Ectodermal cell (in vitro differentiated cells): ENCODE results near the gene SLC35C1.

Experiments used
- H3K27ac ChIP-seq: 2 replicates; pipeline ENCODE4 v1.7.0; 2013; ENCODE audit warnings: mild to moderate bottlenecking, low read depth, low read length; ENCODE audit not compliant: insufficient read depth, poor library complexity, severe bottlenecking
- H3K27me3 ChIP-seq: 2 replicates; pipeline ENCODE4 v1.7.0; 2013; ENCODE audit warnings: mild to moderate bottlenecking, low read length; ENCODE audit not compliant: insufficient read depth, control insufficient read depth, poor library complexity, severe bottlenecking
- H3K36me3 ChIP-seq: one replicate; pipeline ENCODE4 v1.7.0; 2013; ENCODE audit warnings: low read length; ENCODE audit not compliant: control insufficient read depth, insufficient read depth
- H3K4me1 ChIP-seq: one replicate; pipeline ENCODE4 v1.7.0; 2013; ENCODE audit warnings: low read length; ENCODE audit not compliant: control insufficient read depth, insufficient read depth
- H3K4me3 ChIP-seq: 2 replicates; pipeline ENCODE4 v1.7.0; 2013; ENCODE audit warnings: low read depth, low read length, control low read depth; ENCODE audit not compliant: insufficient read depth
- H3K9me3 ChIP-seq: 2 replicates; pipeline ENCODE4 v1.7.0; 2013; ENCODE audit warnings: mild to moderate bottlenecking, low read length, moderate library complexity; ENCODE audit not compliant: control insufficient read depth
- WGBS, 2 experiments: methylation state at CpG; one replicate each; pipeline ENCODE4 v1.1.7; 2013; ENCODE audit warnings: missing lambda C conversion rate in 2 of 2; 5-methylcytosine and 5-hydroxymethylcytosine counted together

Gene SLC35C1

GRCh38 chr11:45810431-45811108 lies 5.6 kb downstream of the SLC35C1 start:
- H3K4me3 ChIP-seq: no peak overlapping the region
- peaks cover 4% of the 10 kb centered on the region for H3K36me3 ChIP-seq
- H3K27ac ChIP-seq: no peak overlapping the region
- no peaks in the 10 kb centered on the region for H3K9me3 ChIP-seq
- H3K4me1 ChIP-seq: peaks cover 6% of the 10 kb centered on the region
- no peaks in the 10 kb centered on the region for H3K27me3 ChIP-seq
- WGBS, 2 experiments: 95 to 97% methylated on average over 23 of the region's 23 CpGs

GRCh38 chr11:45811109-45811435 lies 6.1 kb downstream of the SLC35C1 start:
- Histone ChIP-seq H3K9me3 (no peaks in the 10 kb centered on the region), H3K4me1 (peaks cover 1% of the 10 kb centered on the region), H3K27ac (no peak overlapping the region), H3K4me3 (no peak overlapping the region), H3K36me3 (peaks cover 4% of the 10 kb centered on the region), H3K27me3 (no peaks in the 10 kb centered on the region)
- WGBS, 2 experiments: 93% methylated on average over 17 of the region's 17 CpGs

GRCh38 chr11:45811571-45812290 lies 6.8 kb downstream of the SLC35C1 start:
- peaks cover 4% of the 10 kb centered on the region for H3K36me3 ChIP-seq
- no peaks in the 10 kb centered on the region for H3K9me3 ChIP-seq
- no peaks in the 10 kb centered on the region for H3K27me3 ChIP-seq
- peaks cover 2% of the 10 kb centered on the region for H3K4me1 ChIP-seq
- H3K4me3 ChIP-seq: no peak overlapping the region
- WGBS, 2 experiments: 91 to 95% methylated on average over 8 of the region's 8 CpGs
- H3K27ac ChIP-seq: no peak overlapping the region

GRCh38 chr11:45812581-45813548 lies 7.9 kb downstream of the SLC35C1 start:
- peaks cover 4% of the 10 kb centered on the region for H3K36me3 ChIP-seq
- H3K27me3 ChIP-seq: no peaks in the 10 kb centered on the region
- H3K4me1 ChIP-seq: peaks cover 5% of the 10 kb centered on the region
- no peaks in the 10 kb centered on the region for H3K9me3 ChIP-seq
- H3K4me3 ChIP-seq: no peak overlapping the region
- WGBS, 2 experiments: 78 to 86% methylated on average over 4 to 6 of the region's 7 CpGs
- H3K27ac ChIP-seq: no peak overlapping the region

- peaks cover 4% of the 10 kb centered on the region for H3K36me3 ChIP-seq
- no peak overlapping the region for H3K27ac ChIP-seq
- H3K27me3 ChIP-seq: no peaks in the 10 kb centered on the region
- H3K4me1 ChIP-seq: peaks cover 5% of the 10 kb centered on the region
- H3K9me3 ChIP-seq: no peaks in the 10 kb centered on the region
- no peak overlapping the region for H3K4me3 ChIP-seq
- 87 to 88% methylated on average over 3 of the region's 3 CpGs for WGBS, 2 experiments
Observed at GRCh38 chr11:45815747-45816146, 10.8 kb downstream of the SLC35C1 start.

- peaks cover 4% of the 10 kb centered on the region for H3K36me3 ChIP-seq
- no peaks in the 10 kb centered on the region for H3K9me3 ChIP-seq
- peaks cover 5% of the 10 kb centered on the region for H3K4me1 ChIP-seq
- 10 to 12% methylated on average over 3 of the region's 3 CpGs for WGBS, 2 experiments
- H3K27ac ChIP-seq: no peak overlapping the region
- H3K4me3 ChIP-seq: no peak overlapping the region
- H3K27me3 ChIP-seq: no peaks in the 10 kb centered on the region
Observed at GRCh38 chr11:45816614-45817013, 11.7 kb downstream of the SLC35C1 start.

GRCh38 chr11:45817191-45817590 lies 12.2 kb downstream of the SLC35C1 start:
- H3K4me3 ChIP-seq: no peak overlapping the region
- no peaks in the 10 kb centered on the region for H3K9me3 ChIP-seq
- H3K27ac ChIP-seq: no peak overlapping the region
- H3K27me3 ChIP-seq: no peaks in the 10 kb centered on the region
- WGBS, 2 experiments: 90 to 94% methylated on average over 7 of the region's 7 CpGs
- no peaks in the 10 kb centered on the region for H3K36me3 ChIP-seq
- H3K4me1 ChIP-seq: peaks cover 5% of the 10 kb centered on the region

GRCh38 chr11:45818961-45819605 lies 14.1 kb downstream of the SLC35C1 start:
- no peaks in the 10 kb centered on the region for H3K27me3 ChIP-seq
- peaks cover 5% of the 10 kb centered on the region for H3K4me1 ChIP-seq
- no peak overlapping the region for H3K4me3 ChIP-seq
- H3K27ac ChIP-seq: no peak overlapping the region
- no peaks in the 10 kb centered on the region for H3K36me3 ChIP-seq
- no peaks in the 10 kb centered on the region for H3K9me3 ChIP-seq
- 93 to 94% methylated on average over 6 of the region's 6 CpGs for WGBS, 2 experiments

GRCh38 chr11:45820211-45820857 lies 15.4 kb downstream of the SLC35C1 start:
- Histone ChIP-seq H3K27me3 (no peaks in the 10 kb centered on the region), H3K4me3 (no peak overlapping the region), H3K9me3 (no peaks in the 10 kb centered on the region), H3K36me3 (no peaks in the 10 kb centered on the region), H3K27ac (no peak overlapping the region), H3K4me1 (peaks cover 5% of the 10 kb centered on the region)
- 92 to 94% methylated on average over 5 of the region's 5 CpGs for WGBS, 2 experiments
